CD4-positive, alpha-beta T cell (primary cell): ENCODE results near the gene SUCO. TPM values are rescaled to one million over a fixed set of nuclear protein-coding genes. Genes with fewer than 3 reads are reported as not detected.
A peak's percentile ranks its signal among the peaks of the same experiment; 100 is the strongest.

Experiments
- ATAC-seq: fragments of 200-7000 bp; cut with Tn5 transposase; one replicate; pipeline ENCODE4 v1.10.0; 2022; ENCODE audit warnings: mild to moderate bottlenecking; ENCODE audit not compliant: poor library complexity
- CTCF ChIA-PET: fragments of 350-600 bp; sonication (Branson Sonifier 250); formaldehyde crosslinking; loops from one replicate; lab custom pipeline; 2021; ENCODE audit warnings: antibody characterized with exemption, inconsistent platforms; lab: Charles Lee
- POLR2A ChIA-PET: fragments of 350-600 bp; sonication (Branson Sonifier 250); formaldehyde crosslinking; loops from one replicate; lab custom pipeline; 2021; ENCODE audit warnings: antibody characterized with exemption, inconsistent platforms; lab: Charles Lee
- DNase-seq, 14 experiments: peaks; one replicate each; pipeline ENCODE4 v3.0.0-alpha.2; 2013 to 2020; ENCODE audit warnings: mixed read lengths in 2 of 14
- H3K27ac ChIP-seq, 2 donors: one replicate each; pipeline versions ENCODE4 v1.5.1 to v1.7.0; 2013; ENCODE audit warnings: low read length in 2 of 2, low read depth in 1 of 2, mild to moderate bottlenecking in 1 of 2
- H3K27me3 ChIP-seq, 2 experiments: 1 replicate in 1 of 2; 2 replicates in 1 of 2; pipeline versions ENCODE4 v1.6.1 to v1.7.0; 2013; ENCODE audit warnings: low read length in 2 of 2, control low read depth in 1 of 2, mild to moderate bottlenecking in 1 of 2, moderate library complexity in 1 of 2; ENCODE audit not compliant: insufficient read depth in 2 of 2, control insufficient read depth in 1 of 2
- H3K36me3 ChIP-seq: one replicate; pipeline ENCODE4 v1.6.1; 2013; ENCODE audit warnings: low read length, control low read depth; ENCODE audit not compliant: insufficient read depth
- H3K4me1 ChIP-seq: one replicate; pipeline ENCODE4 v1.6.1; 2013; ENCODE audit warnings: low read length, control low read depth; ENCODE audit not compliant: insufficient read depth
- H3K4me3 ChIP-seq: one replicate; pipeline ENCODE4 v1.5.1; 2013; ENCODE audit warnings: mild to moderate bottlenecking, low read length, moderate library complexity
- H3K9me3 ChIP-seq, 2 experiments: 1 replicate in 1 of 2; 2 replicates in 1 of 2; pipeline versions ENCODE4 v1.6.1 to v1.7.0; 2013; ENCODE audit warnings: low read length in 2 of 2, mild to moderate bottlenecking in 2 of 2, control low read depth in 1 of 2, moderate library complexity in 1 of 2; ENCODE audit not compliant: control insufficient read depth in 1 of 2, insufficient read depth in 1 of 2
- H3K27ac Mint-ChIP-seq: one replicate; pipeline ENCODE4 v1.8.0; 2020; ENCODE audit warnings: mixed read lengths
- H3K27me3 Mint-ChIP-seq: one replicate; pipeline ENCODE4 v1.8.0; 2021; ENCODE audit warnings: mixed read lengths
- H3K36me3 Mint-ChIP-seq: one replicate; pipeline ENCODE4 v1.8.0; 2021; ENCODE audit warnings: low read depth, mixed read lengths
- H3K4me1 Mint-ChIP-seq: one replicate; pipeline ENCODE4 v1.8.0; 2021; ENCODE audit warnings: low read depth, mixed read lengths
- H3K4me3 Mint-ChIP-seq: one replicate; pipeline ENCODE4 v1.8.0; 2020; ENCODE audit warnings: mild to moderate bottlenecking, mixed read lengths
- H3K9me3 Mint-ChIP-seq: one replicate; pipeline ENCODE4 v1.8.0; 2020; ENCODE audit warnings: mixed read lengths
- CTCF ChIP-seq: fragments of 200-600 bp; IDR thresholded peaks from one replicate; pipeline ENCODE4 v1.8.0; 2022; ENCODE audit warnings: antibody characterized with exemption, mild to moderate bottlenecking
- intact Hi-C, 2 experiments: fragments of 100-400 bp; cut with DNase I in 1 of 2; cut with micrococcal nuclease in 1 of 2; formaldehyde crosslinking; loops; one replicate each; pipeline versions ENCODE4 v1.15.1 to v1.9.0; 2023 to 2025; cut with DNase I, micrococcal nuclease
- total RNA-seq, 174 experiments: library from RNA in 2 of 174; stranded (reverse) in 2 of 174; gene quantifications; one replicate each; pipeline ENCODE4 v1.2.3 and lab custom pipeline; 2021 to 2026

SUCO gene
- total RNA-seq, 2 experiments from 2014 or later, result 93.1 to 104 TPM

GRCh38 chr1:172626845-172627244 is 93.9 kb downstream of the SUCO start:
- POLR2A ChIA-PET, result interaction anchor here (1.4 kb wide), 1 partner anchor 93 kb away, joined by 4 read pairs; no protein-coding TSS in a partner anchor
- DNase-seq, result no peak
- no peaks in the 10 kb centered on the region for H3K27me3 ChIP-seq
- TF ChIP-seq CTCF, result no peak
- no peak overlapping the region for H3K27ac ChIP-seq
- intact Hi-C loops, result loop anchor here in 1 of 2 experiments (5.0 kb wide), 1 partner anchor 35 kb away; no protein-coding TSS in a partner anchor
- no peak for ATAC-seq
- no peaks in the 10 kb centered on the region for H3K36me3 ChIP-seq
- H3K4me3 ChIP-seq, result no peak overlapping the region
- H3K27me3 Mint-ChIP-seq, result no peaks in the 10 kb centered on the region
- CTCF ChIA-PET, result interaction anchor here (1.2 kb wide), 1 partner anchor 17 kb away, joined by 5 read pairs; no protein-coding TSS in a partner anchor
- H3K9me3 ChIP-seq, result no peaks in the 10 kb centered on the region
- no peak overlapping the region for H3K27ac Mint-ChIP-seq
- peaks cover 49% of the 10 kb centered on the region for H3K4me1 Mint-ChIP-seq
- peaks cover 7% of the 10 kb centered on the region for H3K36me3 Mint-ChIP-seq
- H3K9me3 Mint-ChIP-seq, result no peaks in the 10 kb centered on the region
- peaks cover 12% of the 10 kb centered on the region for H3K4me1 ChIP-seq
- H3K4me3 Mint-ChIP-seq, result no peak overlapping the region

- Histone ChIP-seq H3K9me3 (no peaks in the 10 kb centered on the region), H3K27me3 (no peaks in the 10 kb centered on the region), H3K4me1 (peaks cover 12% of the 10 kb centered on the region), H3K36me3 (no peaks in the 10 kb centered on the region), H3K4me3 (no peak overlapping the region), H3K27ac (no peak overlapping the region)
- Mint-ChIP-seq H3K4me1 (peaks cover 53% of the 10 kb centered on the region), H3K4me3 (no peak overlapping the region), H3K9me3 (no peaks in the 10 kb centered on the region), H3K36me3 (no peaks in the 10 kb centered on the region), H3K27me3 (no peaks in the 10 kb centered on the region), H3K27ac (no peak overlapping the region)
- DNase-seq, result peak in 4 of 14 experiments; percentile 24 to 31 (median 27)
- TF ChIP-seq CTCF, result no peak
- ChIA-PET POLR2A (interaction anchor here (0.6 to 1.4 kb wide), 6 partner anchors 10 to 95 kb away, joined by 3 to 4 read pairs (median 3); partner anchors contain the start of gene SUCO), CTCF (interaction anchor here (1.2 kb wide), 1 partner anchor 18 kb away, joined by 5 read pairs; no protein-coding TSS in a partner anchor)
- intact Hi-C loops, result loop anchor here in 1 of 2 experiments (5.0 kb wide), 1 partner anchor 35 kb away; no protein-coding TSS in a partner anchor
- ATAC-seq, result peak; percentile 46
Measured at GRCh38 chr1:172627702-172628101, 94.8 kb downstream of the SUCO start.

- POLR2A ChIA-PET, result interaction anchor here (0.6 to 1.4 kb wide), 5 partner anchors 9 to 95 kb away, joined by 3 to 4 read pairs (median 3); partner anchors contain the start of gene SUCO
- no peak overlapping the region for H3K27ac Mint-ChIP-seq
- intact Hi-C loops, result loop anchor here in 1 of 2 experiments (5.0 kb wide), 1 partner anchor 34 kb away; no protein-coding TSS in a partner anchor
Measured at GRCh38 chr1:172628401-172628800, 95.5 kb downstream of the SUCO start.

More at GRCh38 chr1:172628401-172628800, 95.5 kb downstream of the SUCO start:
- no peaks in the 10 kb centered on the region for H3K27me3 ChIP-seq
- Mint-ChIP-seq H3K4me3 (no peak overlapping the region), H3K27me3 (no peaks in the 10 kb centered on the region), H3K4me1 (peaks cover 53% of the 10 kb centered on the region), H3K36me3 (no peaks in the 10 kb centered on the region), H3K9me3 (no peaks in the 10 kb centered on the region)
- CTCF ChIA-PET, result no interaction called here
- no peaks in the 10 kb centered on the region for H3K9me3 ChIP-seq
- DNase-seq (no peak), ATAC-seq (no peak)
- no peak overlapping the region for H3K27ac ChIP-seq
- no peak for TF ChIP-seq CTCF
- no peak overlapping the region for H3K4me3 ChIP-seq
- H3K4me1 ChIP-seq, result peaks cover 12% of the 10 kb centered on the region
- H3K36me3 ChIP-seq, result no peaks in the 10 kb centered on the region
